ENCODE measurements around the gene OSBPL9. TPM values are rescaled to one million over a fixed set of nuclear protein-coding genes. Genes with fewer than 3 reads are reported as not detected.

The OSBPL9 gene
- total RNA-seq, 1 experiment from 2014 or later, result 61.9 TPM

GRCh38 chr1:51648180-51649109 lies 31.6 kb downstream of the OSBPL9 start:
- intact Hi-C loops (cut with micrococcal nuclease; ENCODE audit: unreplicated experiment), result loop anchor here (1.0 kb wide), 1 partner anchor 13 kb away; no protein-coding TSS in a partner anchor
- Mint-ChIP-seq H3K27ac (ENCODE audit: unreplicated experiment) (no peak overlapping the region), H3K4me1 (ENCODE audit: low read depth, unreplicated experiment) (peaks cover 18% of the 10 kb centered on the region), H3K27me3 (ENCODE audit: insufficient read depth, unreplicated experiment) (no peaks in the 10 kb centered on the region), H3K9me3 (ENCODE audit: unreplicated experiment) (no peaks in the 10 kb centered on the region), H3K36me3 (ENCODE audit: insufficient read depth, unreplicated experiment) (no peaks in the 10 kb centered on the region), H3K4me3 (ENCODE audit: unreplicated experiment) (peak overlapping the region; percentile 38)
- Histone ChIP-seq H3K36me3 (ENCODE audit: control insufficient read depth, insufficient read depth, low read length) (no peaks in the 10 kb centered on the region), H3K4me1 (peaks cover 10% of the 10 kb centered on the region), H3K9me3 (no peaks in the 10 kb centered on the region), H3K4me3 (ENCODE audit: low read depth, low read length) (no peak overlapping the region), H3K27me3 (replicated peaks; ENCODE audit: control insufficient read depth, insufficient read depth, low read length) (no peaks in the 10 kb centered on the region)
- no peak for TF ChIP-seq CTCF (IDR thresholded peaks at IDR 0.05; ENCODE audit: insufficient read depth in 1 of 2, low read depth in 1 of 2, low read length in 1 of 2, severe bottlenecking in 1 of 2, unreplicated experiment in 1 of 2)
- DNase-seq, result peak; percentile 76 to 90
- ChIA-PET POLR2A (interaction anchor here (0.7 to 0.9 kb wide), 2 partner anchors 13 to 81 kb away, joined by 3 to 5 read pairs; no protein-coding TSS in a partner anchor), CTCF (interaction anchor here (0.8 to 1.1 kb wide), 5 partner anchors 21 to 353 kb away, joined by 3 to 4 read pairs (median 3); no protein-coding TSS in a partner anchor)
- no TSS peak for BruUV-seq (replicated peaks)

- no peaks in the 10 kb centered on the region for H3K36me3 Mint-ChIP-seq (ENCODE audit: insufficient read depth, unreplicated experiment)
- no peak overlapping the region for H3K27ac Mint-ChIP-seq (ENCODE audit: unreplicated experiment)
Measured at GRCh38 chr1:51649593-51650091, 32.8 kb downstream of the OSBPL9 start.

More at GRCh38 chr1:51649593-51650091, 32.8 kb downstream of the OSBPL9 start:
- CTCF ChIA-PET, result no interaction called here
- Histone ChIP-seq H3K4me1 (peaks cover 10% of the 10 kb centered on the region), H3K36me3 (ENCODE audit: control insufficient read depth, insufficient read depth, low read length) (no peaks in the 10 kb centered on the region), H3K27me3 (replicated peaks; ENCODE audit: control insufficient read depth, insufficient read depth, low read length) (no peaks in the 10 kb centered on the region), H3K4me3 (ENCODE audit: low read depth, low read length) (no peak overlapping the region), H3K9me3 (no peaks in the 10 kb centered on the region)
- TF ChIP-seq CTCF (IDR thresholded peaks at IDR 0.05; ENCODE audit: insufficient read depth in 1 of 2, low read depth in 1 of 2, low read length in 1 of 2, severe bottlenecking in 1 of 2, unreplicated experiment in 1 of 2), result no peak
- no peak for DNase-seq
- peak overlapping the region; percentile 15 for H3K4me3 Mint-ChIP-seq (ENCODE audit: unreplicated experiment)
- BruUV-seq (replicated peaks), result no TSS peak
- no peaks in the 10 kb centered on the region for H3K9me3 Mint-ChIP-seq (ENCODE audit: unreplicated experiment)
- H3K4me1 Mint-ChIP-seq (ENCODE audit: low read depth, unreplicated experiment), result peaks cover 15% of the 10 kb centered on the region
- H3K27me3 Mint-ChIP-seq (ENCODE audit: insufficient read depth, unreplicated experiment), result no peaks in the 10 kb centered on the region
- intact Hi-C loops (cut with micrococcal nuclease; ENCODE audit: unreplicated experiment), result no loop called here
- POLR2A ChIA-PET, result no interaction called here
